IPS-11a (cell line): ENCODE results near the gene PPP2R3A.
"Not testable (repeated sequence)": the region's sequence is repeated elsewhere in the genome, so short reads cannot be mapped to it uniquely, and the experiment has no call there.

Source experiments
- H3K4me3 ChIP-seq: one replicate; pipeline ENCODE4 v1.5.1; 2013; ENCODE audit warnings: low read depth, low read length, control low read depth

PPP2R3A gene

DNA sequence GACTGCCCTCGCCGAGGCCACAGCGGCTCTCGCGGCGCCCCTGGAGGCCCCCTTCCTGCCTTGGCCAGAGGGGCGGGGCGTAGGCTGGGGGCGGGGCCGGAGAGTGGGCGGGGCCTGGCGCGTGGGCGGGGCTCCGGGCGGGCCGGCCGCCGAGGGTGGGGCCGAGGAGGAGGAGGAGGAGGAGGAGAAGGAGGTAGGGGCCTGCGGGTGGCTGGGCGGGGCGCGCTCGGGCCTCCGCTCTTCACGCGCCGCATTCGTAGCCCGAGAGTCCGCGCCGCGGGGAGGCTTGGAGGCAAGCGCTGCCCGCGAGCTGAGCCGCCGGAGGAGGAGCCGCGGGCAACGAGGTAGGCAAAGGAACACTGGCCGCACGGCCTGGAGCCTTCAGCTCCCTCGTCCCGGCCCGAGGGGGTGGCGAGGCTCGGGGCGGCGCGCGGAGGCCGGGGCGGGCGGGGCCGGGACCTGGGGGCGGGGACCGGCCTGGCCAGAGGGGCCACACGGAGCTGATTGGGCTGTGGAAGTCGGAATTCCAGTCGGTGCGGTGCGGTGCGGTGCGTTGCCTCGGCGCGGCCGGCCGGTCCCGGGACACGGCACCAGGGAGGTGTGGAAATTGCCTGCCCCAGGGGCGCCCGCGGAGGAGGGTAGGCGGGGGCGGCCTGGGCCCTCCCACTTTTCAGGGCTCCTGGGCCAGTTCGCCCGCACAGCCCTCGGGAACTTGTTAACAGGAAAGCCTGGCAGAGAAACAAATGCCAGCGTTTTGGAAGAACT, at the start of gene PPP2R3A:
Gene PPP2R3A (plus strand): TSS at position 223 of the 765 bp plus-strand sequence. CDS start 35,771 bp downstream, outside the sequence.
- H3K4me3 ChIP-seq: peak within 1 kb of the TSS; percentile 69

- no peak overlapping the region for H3K4me3 ChIP-seq
Observed at GRCh38 chr3:135916310-135916709, 49.2 kb upstream of the PPP2R3A start.

- no peak overlapping the region for H3K4me3 ChIP-seq
Observed at GRCh38 chr3:135917076-135917475, 48.5 kb upstream of the PPP2R3A start.

- no peak overlapping the region for H3K4me3 ChIP-seq
Observed at GRCh38 chr3:135917927-135918597, 47.5 kb upstream of the PPP2R3A start.

DNA sequence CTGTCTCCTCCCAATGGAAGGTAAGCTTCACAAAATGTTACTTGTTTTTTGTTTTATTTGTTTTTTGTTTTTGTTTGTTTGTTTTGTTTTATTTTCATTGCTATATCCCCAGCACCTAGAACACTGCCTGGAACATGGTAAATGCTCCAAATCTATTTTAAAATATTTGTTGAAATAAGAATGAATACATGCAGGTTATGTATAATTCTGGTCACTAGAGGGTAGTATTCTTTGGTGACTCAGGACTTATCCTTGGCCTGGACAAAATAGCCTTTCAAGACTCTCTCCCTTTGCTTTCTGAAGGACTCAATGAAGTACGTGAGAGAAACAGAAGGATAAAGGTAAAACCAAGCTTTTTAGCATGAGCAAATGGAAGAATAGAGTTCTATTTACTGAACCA, 46.9 kb upstream of the PPP2R3A start:
- no peak overlapping the region for H3K4me3 ChIP-seq

DNA sequence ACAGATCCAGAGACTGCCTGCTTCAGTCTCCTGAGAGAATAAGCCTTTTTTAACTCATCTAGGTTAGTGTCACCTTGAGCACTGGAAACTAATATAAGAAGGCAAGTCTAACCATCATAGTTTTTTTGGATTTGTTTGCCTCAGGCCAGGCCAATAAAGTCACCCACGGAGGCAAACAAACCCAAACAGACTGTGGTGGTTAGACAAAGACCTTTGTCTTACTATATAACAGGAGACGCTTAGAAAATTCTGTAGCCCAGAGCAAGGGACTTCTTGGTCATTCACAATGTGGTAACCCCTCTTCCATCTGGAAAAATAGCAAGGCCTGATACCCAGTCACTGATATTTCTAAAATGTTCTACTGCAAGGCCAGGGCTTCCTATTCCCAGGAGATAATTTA, 45.3 kb upstream of the PPP2R3A start:
- H3K4me3 ChIP-seq: no peak overlapping the region

DNA sequence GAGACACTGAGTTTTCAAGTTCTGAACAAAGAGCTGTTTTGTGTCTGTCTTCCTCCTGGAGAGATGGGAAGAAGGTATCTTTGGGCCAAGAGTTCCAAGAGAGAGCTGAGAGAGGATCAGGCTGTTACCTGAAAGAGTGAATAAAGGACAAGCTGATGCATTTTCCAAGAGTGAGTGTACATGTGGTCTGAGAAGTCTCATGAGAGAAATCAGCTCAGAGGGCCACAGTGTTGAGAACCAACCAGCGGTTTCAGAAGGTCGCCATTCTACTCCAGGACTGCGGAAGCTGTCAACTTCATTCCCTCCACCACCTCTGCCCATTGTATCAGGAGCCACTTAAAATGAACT, 42.7 kb upstream of the PPP2R3A start:
- no peak overlapping the region for H3K4me3 ChIP-seq

- H3K4me3 ChIP-seq: no peak overlapping the region
Observed at GRCh38 chr3:135924506-135924905, 41.0 kb upstream of the PPP2R3A start.

- no peak overlapping the region for H3K4me3 ChIP-seq
Observed at GRCh38 chr3:135926664-135927063, 38.9 kb upstream of the PPP2R3A start.

DNA sequence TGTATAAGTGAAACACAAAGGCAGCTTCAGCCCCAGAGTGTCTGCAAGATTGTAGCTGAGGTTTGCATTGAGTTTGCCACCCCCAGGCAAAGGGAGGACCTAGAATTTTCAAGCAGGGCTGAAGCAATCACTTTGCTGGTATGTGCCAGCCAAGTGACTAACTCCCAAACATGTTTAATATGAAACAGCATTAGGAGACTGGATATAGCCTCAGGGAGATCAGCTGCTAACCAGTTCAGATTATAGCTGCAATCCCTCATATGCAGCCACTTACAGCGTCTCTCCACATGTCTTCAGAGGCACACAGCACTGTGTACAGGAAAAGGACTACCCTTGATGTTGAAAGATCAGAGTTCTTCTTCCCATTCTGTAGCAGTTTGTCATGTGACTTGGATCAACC, 38.4 kb upstream of the PPP2R3A start:
- H3K4me3 ChIP-seq: no peak overlapping the region

- H3K4me3 ChIP-seq: no peak overlapping the region
Observed at GRCh38 chr3:135929670-135930069, 35.9 kb upstream of the PPP2R3A start.

GRCh38 chr3:135930255-135930654, 35.3 kb upstream of the PPP2R3A start:
- no peak overlapping the region for H3K4me3 ChIP-seq

GRCh38 chr3:135935171-135935570, 30.4 kb upstream of the PPP2R3A start:
- H3K4me3 ChIP-seq: not testable (repeated sequence)

GRCh38 chr3:135937766-135938165, 27.8 kb upstream of the PPP2R3A start:
- H3K4me3 ChIP-seq: not testable (repeated sequence)

DNA sequence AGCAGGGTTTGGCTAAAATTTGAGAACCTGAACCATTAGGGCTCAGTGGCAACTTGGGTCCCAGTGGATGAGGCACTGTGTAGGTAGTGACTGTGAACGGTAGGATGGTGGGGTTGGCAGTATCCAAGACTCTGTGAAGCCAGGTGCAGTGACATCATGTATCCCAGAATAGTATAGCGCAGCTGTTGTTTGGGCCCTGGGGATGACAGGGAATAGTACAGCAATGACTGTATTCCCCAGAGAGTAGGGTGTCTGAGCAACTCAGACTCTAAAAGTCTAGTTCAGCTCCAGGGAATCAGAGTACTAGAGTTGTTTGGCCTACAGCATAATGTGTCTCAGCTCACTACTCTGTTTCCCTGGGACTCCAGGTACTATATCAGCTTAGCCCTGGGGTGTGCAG, 20.7 kb upstream of the PPP2R3A start:
- no peak overlapping the region for H3K4me3 ChIP-seq

- no peak overlapping the region for H3K4me3 ChIP-seq
Observed at GRCh38 chr3:135950941-135951340, 14.6 kb upstream of the PPP2R3A start.

DNA sequence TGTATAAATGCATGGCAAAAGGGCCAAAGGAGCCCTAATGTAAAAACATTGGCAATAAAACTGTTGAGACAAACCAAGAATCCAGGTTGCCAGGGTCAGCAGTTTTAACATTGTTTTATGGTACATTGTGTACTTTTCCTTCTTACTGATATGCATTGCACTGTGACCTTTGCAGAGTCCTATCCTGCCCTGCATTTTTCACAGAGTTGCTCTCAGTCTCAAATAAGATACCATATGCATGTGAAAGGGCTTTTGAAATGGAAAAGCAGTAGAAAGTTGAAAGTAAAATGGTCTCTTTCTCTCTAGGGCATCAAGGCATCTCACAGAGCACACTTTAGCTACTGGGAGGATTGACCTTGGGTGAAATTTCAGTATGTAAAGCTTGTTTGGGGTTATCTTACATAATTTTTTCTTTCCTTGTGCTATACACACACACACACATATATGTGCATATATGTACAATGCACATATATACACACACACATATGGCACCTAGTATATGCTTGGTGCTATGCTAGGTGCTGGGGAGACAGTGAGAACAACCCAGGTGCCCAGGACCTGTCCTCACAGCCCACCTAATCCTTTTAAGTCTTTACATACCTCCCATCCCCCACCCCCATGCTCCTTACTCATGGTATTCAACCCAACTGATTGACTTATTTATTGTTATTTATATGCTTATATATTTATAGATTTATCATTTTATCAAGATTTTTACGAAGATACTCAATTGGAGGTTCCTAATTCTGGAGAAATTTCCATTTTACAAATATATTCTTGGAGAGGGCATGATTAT, 1.2 kb upstream of the PPP2R3A start:
- H3K4me3 ChIP-seq: no peak overlapping the region

DNA sequence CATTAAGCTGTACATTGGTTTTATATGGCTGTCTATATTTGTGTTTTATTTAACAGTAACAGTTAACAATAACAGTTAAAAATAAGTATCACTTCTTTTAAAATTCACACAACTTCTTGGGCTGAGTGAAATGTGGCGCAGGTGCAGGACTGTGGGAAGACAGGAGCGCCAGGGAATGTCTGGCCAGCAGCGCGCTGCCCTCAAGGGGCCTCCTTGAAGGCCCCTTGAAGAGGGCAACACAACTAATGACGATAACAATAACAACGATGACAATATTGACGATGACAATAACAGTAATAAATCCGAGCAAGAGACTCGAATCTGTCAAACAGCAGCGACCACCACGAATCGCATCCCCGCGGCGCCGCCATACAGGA, 411 bp upstream of the PPP2R3A start:
- H3K4me3 ChIP-seq: no peak overlapping the region

DNA sequence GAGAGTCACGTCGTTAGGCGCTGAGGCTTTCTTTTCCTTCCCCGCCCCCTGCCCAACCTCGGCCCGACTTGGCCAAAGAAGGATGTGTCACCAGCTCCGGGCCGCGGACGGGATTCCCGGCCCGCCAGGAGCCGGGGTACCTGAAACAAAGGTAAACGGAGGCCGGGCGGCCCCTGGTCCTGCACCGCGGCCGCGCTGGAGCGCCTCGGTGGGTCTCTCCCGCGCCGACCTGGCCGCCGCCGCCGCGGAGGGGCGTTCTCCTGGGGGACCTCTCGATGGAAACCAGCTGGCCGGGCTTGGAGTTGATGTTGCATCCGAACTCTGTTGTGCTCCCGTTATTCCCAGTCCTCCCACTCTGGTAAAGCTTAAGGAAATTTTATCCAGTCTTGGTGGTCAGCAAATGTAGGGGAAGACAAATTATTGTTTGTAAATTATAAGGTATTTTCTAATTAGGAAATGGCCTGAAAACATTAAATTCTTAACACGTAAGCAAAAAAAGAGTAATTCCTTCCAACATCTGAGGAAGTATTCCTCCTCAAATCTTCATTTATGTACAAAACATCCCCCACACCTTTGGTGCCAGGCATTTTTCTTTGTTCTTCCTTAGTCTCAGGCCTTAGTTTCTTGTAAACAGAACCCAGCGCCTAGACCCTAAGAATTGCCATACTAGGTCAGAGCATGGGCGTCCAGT, 888 bp downstream of the PPP2R3A start:
- peak overlapping the region; percentile 69 for H3K4me3 ChIP-seq

DNA sequence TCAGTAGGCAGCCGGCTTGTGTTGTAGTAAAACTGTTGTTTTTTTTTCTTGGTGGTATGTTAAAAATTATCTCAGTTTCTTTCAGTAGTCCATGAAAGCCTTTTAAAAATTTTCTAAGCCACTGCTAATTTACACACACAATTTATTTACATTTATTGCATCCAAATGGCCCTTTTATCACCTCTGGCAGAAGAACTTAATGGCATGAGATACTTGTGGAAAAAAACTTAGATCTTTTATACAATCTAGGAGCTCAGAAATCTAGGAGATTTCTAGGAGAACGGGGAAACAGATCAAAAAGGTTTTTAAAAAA, 1.4 kb downstream of the PPP2R3A start:
- peak overlapping the region; percentile 69 for H3K4me3 ChIP-seq

DNA sequence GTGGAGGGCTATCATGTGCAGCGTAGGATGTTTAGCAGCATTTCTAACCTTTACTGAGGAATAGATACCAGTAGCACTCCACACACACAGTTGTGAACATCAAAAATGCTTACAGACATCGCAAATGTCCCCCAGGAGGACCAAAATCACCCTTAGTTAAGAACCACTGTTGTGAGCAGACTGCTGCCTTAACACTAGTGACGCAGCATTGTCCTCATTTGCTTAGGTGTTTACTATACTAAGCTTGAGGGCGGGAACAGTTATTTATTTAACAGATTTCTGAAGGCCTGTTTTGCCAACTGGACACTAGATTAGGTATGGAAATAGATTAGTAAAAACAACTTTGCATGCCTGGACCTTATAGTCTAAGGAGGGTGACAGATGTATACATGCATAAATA, 2.3 kb downstream of the PPP2R3A start:
- no peak overlapping the region for H3K4me3 ChIP-seq
